ENCODE measurements around the gene EDEM2. TPM values are rescaled to one million over a fixed set of nuclear protein-coding genes. Genes with fewer than 3 reads are reported as not detected.

EDEM2 gene
- polyA plus RNA-seq, 1 donor (not counting 4 experiments of a cell fraction or from before 2014, with no cell fraction given): 15.4 TPM

- Histone ChIP-seq H3K4me1 (ENCODE audit: control insufficient read depth, extremely low read depth, insufficient read depth, low read length) (no peaks in the 10 kb centered on the region), H4K20me1 (ENCODE audit: control insufficient read depth, extremely low read depth, insufficient read depth, low read length) (no peaks in the 10 kb centered on the region), H3K9me1 (ENCODE audit: control insufficient read depth, extremely low read depth, insufficient read depth, low read length) (no peaks in the 10 kb centered on the region), H3K9ac (ENCODE audit: control insufficient read depth, extremely low read depth, insufficient read depth, low read length) (no peak overlapping the region), H3K27ac (ENCODE audit: control insufficient read depth, insufficient read depth, low read length) (no peak overlapping the region), H3K79me2 (ENCODE audit: control insufficient read depth, insufficient read depth, low read length) (no peaks in the 10 kb centered on the region), H3K4me2 (ENCODE audit: control insufficient read depth, extremely low read depth, insufficient read depth, low read depth, low read length) (no peak overlapping the region), H2AFZ (ENCODE audit: control insufficient read depth, low read length) (no peak overlapping the region), H3K9me3 (ENCODE audit: control insufficient read depth, low read depth, low read length) (no peaks in the 10 kb centered on the region), H3K4me3 (ENCODE audit: control insufficient read depth in 2 of 3, extremely low read depth in 1 of 3, insufficient read depth in 2 of 3, low read depth in 1 of 3, low read length in 3 of 3) (no peak overlapping the region), H3K36me3 (ENCODE audit: control insufficient read depth in 2 of 2, extremely low read depth in 1 of 2, insufficient read depth in 2 of 2, low read length in 2 of 2) (peaks cover 24 to 28% of the 10 kb centered on the region in 2 experiments), H3K27me3 (ENCODE audit: control insufficient read depth, extremely low read depth, insufficient read depth, low read length) (no peaks in the 10 kb centered on the region)
- dilution Hi-C loops (cut with MboI; ENCODE audit: extremely low pct_ligation_motif_present, low sequenced_read_pairs): no loop called here
- TF ChIP-seq CTCF (optimal IDR thresholded peaks at IDR 0.05 in 1 of 3, IDR thresholded peaks at IDR 0.05 in 1 of 3, conservative IDR thresholded peaks at IDR 0.05 in 1 of 3; ENCODE audit: extremely low read depth in 1 of 3, insufficient read depth in 2 of 3, low read length in 3 of 3) (no peak), EZH2 (IDR thresholded peaks at IDR 0.05; ENCODE audit: low read length) (no peak)
- FAIRE-seq (no peak), DNase-seq (ENCODE audit: low read depth, low spot score) (no peak)
Observed at GRCh38 chr20:35121186-35121585, 25.9 kb downstream of the EDEM2 start.

- no peak overlapping the region for H3K9ac ChIP-seq (ENCODE audit: control insufficient read depth, extremely low read depth, insufficient read depth, low read length)
- no peak overlapping the region for H3K27ac ChIP-seq (ENCODE audit: control insufficient read depth, insufficient read depth, low read length)
- H3K27me3 ChIP-seq (ENCODE audit: control insufficient read depth, extremely low read depth, insufficient read depth, low read length): no peaks in the 10 kb centered on the region
- H3K4me2 ChIP-seq (ENCODE audit: control insufficient read depth, extremely low read depth, insufficient read depth, low read depth, low read length): no peak overlapping the region
- FAIRE-seq (no peak), DNase-seq (ENCODE audit: low read depth, low spot score) (no peak)
- H3K4me3 ChIP-seq (ENCODE audit: control insufficient read depth in 2 of 3, extremely low read depth in 1 of 3, insufficient read depth in 2 of 3, low read depth in 1 of 3, low read length in 3 of 3): no peak overlapping the region
- dilution Hi-C loops (cut with MboI; ENCODE audit: extremely low pct_ligation_motif_present, low sequenced_read_pairs): no loop called here
- TF ChIP-seq EZH2 (IDR thresholded peaks at IDR 0.05; ENCODE audit: low read length): no peak
- TF ChIP-seq CTCF (optimal IDR thresholded peaks at IDR 0.05 in 1 of 3, IDR thresholded peaks at IDR 0.05 in 1 of 3, conservative IDR thresholded peaks at IDR 0.05 in 1 of 3; ENCODE audit: extremely low read depth in 1 of 3, insufficient read depth in 2 of 3, low read length in 3 of 3): no peak
- no peaks in the 10 kb centered on the region for H4K20me1 ChIP-seq (ENCODE audit: control insufficient read depth, extremely low read depth, insufficient read depth, low read length)
- H3K4me1 ChIP-seq (ENCODE audit: control insufficient read depth, extremely low read depth, insufficient read depth, low read length): no peaks in the 10 kb centered on the region
- H3K9me1 ChIP-seq (ENCODE audit: control insufficient read depth, extremely low read depth, insufficient read depth, low read length): no peaks in the 10 kb centered on the region
- H2AFZ ChIP-seq (ENCODE audit: control insufficient read depth, low read length): no peak overlapping the region
- H3K36me3 ChIP-seq (ENCODE audit: control insufficient read depth in 2 of 2, extremely low read depth in 1 of 2, insufficient read depth in 2 of 2, low read length in 2 of 2): peaks cover 27 to 33% of the 10 kb centered on the region in 2 experiments
- no peaks in the 10 kb centered on the region for H3K9me3 ChIP-seq (ENCODE audit: control insufficient read depth, low read depth, low read length)
- H3K79me2 ChIP-seq (ENCODE audit: control insufficient read depth, insufficient read depth, low read length): no peaks in the 10 kb centered on the region
Observed at GRCh38 chr20:35120012-35120701, 27.0 kb downstream of the EDEM2 start.

Data from keratinocyte (primary cell).